Measurements from ENCODE around the gene G6PC2.
"Not testable (repeated sequence)": the region's sequence is repeated elsewhere in the genome, so short reads cannot be mapped to it uniquely, and the experiment has no call there.

GRCh38 chr2:168932174-168932573, 31.1 kb downstream of the G6PC2 start:
- TF ChIP-seq CTCF (IDR thresholded peaks at IDR 0.05); EZH2 (IDR thresholded peaks at IDR 0.05; ENCODE audit: borderline replicate concordance, insufficient read depth, low read depth, low read length, poor library complexity, severe bottlenecking): not testable (repeated sequence)
